Measurements from ENCODE around the gene MED13L. TPM values are rescaled to one million over a fixed set of nuclear protein-coding genes. Genes with fewer than 3 reads are reported as not detected.

The MED13L gene
- total RNA-seq, 2 experiments from 2014 or later = 25.7 to 40.1 TPM

DNA sequence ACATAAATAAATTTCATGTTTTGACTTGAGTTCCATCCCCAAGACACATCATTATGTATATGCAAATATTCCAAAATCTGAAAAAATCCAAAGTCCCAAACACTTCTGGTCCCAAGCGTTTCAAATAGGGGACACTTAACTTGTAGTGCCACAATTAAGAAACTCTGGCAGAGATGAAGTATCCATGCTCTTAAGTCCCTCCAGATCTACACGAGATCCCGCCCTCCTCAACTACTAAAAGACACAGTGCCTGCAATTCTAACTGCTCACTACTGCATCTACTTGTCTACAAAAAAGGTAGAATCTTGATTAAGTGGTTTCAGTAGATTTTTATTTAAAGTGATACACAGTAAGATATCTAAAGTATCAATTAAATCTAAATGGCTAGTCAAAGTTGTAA, 97.0 kb downstream of the MED13L start:
- no TSS peak for BruUV-seq (replicated peaks)
- H4K20me1 ChIP-seq (ENCODE audit: insufficient read depth, low read length) = 0 out of 2 replicates have a peak, but pooled peaks cover 19% of the 10 kb centered on the region
- H3K4me1 ChIP-seq (ENCODE audit: insufficient read depth, low read length, poor library complexity, severe bottlenecking) = no peaks in the 10 kb centered on the region
- H3K36me3 ChIP-seq (ENCODE audit: insufficient read depth, low read length) = no peaks in the 10 kb centered on the region
- no peak overlapping the region for H2AFZ ChIP-seq (ENCODE audit: low read length)
- no peaks in the 10 kb centered on the region for H3K79me2 ChIP-seq (ENCODE audit: insufficient read depth, low read depth, low read length)
- intact Hi-C loops (cut with micrococcal nuclease; ENCODE audit: unreplicated experiment) = no loop called here
- H3K27ac ChIP-seq (ENCODE audit: low read depth, low read length, poor library complexity, severe bottlenecking) = no peak overlapping the region
- no peaks in the 10 kb centered on the region for H3K9me2 ChIP-seq (ENCODE audit: insufficient read depth, low read length)
- H3K4me3 ChIP-seq (ENCODE audit: low read depth, low read length, poor library complexity, severe bottlenecking) = no peak overlapping the region
- ChIA-PET POLR2A (no interaction called here), CTCF (ENCODE audit: unreplicated experiment) (no interaction called here)
- H3K9me3 ChIP-seq (ENCODE audit: low read length) = no peaks in the 10 kb centered on the region
- no peak overlapping the region for H3K4me2 ChIP-seq (ENCODE audit: low read length)
- TF ChIP-seq, protein P1, sequence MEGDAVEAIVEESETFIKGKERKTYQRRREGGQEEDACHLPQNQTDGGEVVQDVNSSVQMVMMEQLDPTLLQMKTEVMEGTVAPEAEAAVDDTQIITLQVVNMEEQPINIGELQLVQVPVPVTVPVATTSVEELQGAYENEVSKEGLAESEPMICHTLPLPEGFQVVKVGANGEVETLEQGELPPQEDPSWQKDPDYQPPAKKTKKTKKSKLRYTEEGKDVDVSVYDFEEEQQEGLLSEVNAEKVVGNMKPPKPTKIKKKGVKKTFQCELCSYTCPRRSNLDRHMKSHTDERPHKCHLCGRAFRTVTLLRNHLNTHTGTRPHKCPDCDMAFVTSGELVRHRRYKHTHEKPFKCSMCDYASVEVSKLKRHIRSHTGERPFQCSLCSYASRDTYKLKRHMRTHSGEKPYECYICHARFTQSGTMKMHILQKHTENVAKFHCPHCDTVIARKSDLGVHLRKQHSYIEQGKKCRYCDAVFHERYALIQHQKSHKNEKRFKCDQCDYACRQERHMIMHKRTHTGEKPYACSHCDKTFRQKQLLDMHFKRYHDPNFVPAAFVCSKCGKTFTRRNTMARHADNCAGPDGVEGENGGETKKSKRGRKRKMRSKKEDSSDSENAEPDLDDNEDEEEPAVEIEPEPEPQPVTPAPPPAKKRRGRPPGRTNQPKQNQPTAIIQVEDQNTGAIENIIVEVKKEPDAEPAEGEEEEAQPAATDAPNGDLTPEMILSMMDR (conservative IDR thresholded peaks at IDR 0.05; ENCODE audit: low read length) = no peak
- TF ChIP-seq EZH2phosphoT487 (IDR thresholded peaks at IDR 0.05; ENCODE audit: borderline replicate concordance, low read depth, low read length) = no peak
- no peak for DNase-seq (ENCODE audit: low spot score)

DNA sequence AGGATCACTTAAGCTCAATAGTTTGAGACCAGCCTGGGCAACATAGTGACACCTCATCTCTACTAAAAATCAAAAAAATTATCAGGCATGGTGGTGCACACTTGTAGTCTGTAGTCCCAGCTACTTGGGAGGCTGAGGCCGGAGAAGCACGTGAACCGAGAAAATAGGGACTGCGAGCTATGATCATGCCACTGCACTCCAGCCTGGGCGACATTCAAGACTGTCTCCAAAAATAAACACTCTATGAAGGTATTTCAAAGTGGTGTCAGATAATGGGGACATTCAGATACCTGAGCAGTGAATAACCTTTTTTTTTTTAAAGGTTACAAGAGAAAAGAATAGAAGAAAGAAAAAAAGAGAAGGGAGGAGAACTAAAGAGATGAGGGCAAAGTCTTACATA, 98.1 kb downstream of the MED13L start:
- no peaks in the 10 kb centered on the region for H3K79me2 ChIP-seq (ENCODE audit: insufficient read depth, low read depth, low read length)
- DNase-seq (ENCODE audit: low spot score) = no peak
- POLR2A ChIA-PET = no interaction called here
- H3K27ac ChIP-seq (ENCODE audit: low read depth, low read length, poor library complexity, severe bottlenecking) = no peak overlapping the region
- no TSS peak for BruUV-seq (replicated peaks)
- CTCF ChIA-PET (ENCODE audit: unreplicated experiment) = no interaction called here
- no peak overlapping the region for H2AFZ ChIP-seq (ENCODE audit: low read length)
- H3K4me2 ChIP-seq (ENCODE audit: low read length) = no peak overlapping the region
- no peaks in the 10 kb centered on the region for H3K4me1 ChIP-seq (ENCODE audit: insufficient read depth, low read length, poor library complexity, severe bottlenecking)
- H3K9me2 ChIP-seq (ENCODE audit: insufficient read depth, low read length) = no peaks in the 10 kb centered on the region
- H3K4me3 ChIP-seq (ENCODE audit: low read depth, low read length, poor library complexity, severe bottlenecking) = no peak overlapping the region
- no peaks in the 10 kb centered on the region for H3K9me3 ChIP-seq (ENCODE audit: low read length)
- no peaks in the 10 kb centered on the region for H3K36me3 ChIP-seq (ENCODE audit: insufficient read depth, low read length)
- no peak for TF ChIP-seq EZH2phosphoT487 (IDR thresholded peaks at IDR 0.05; ENCODE audit: borderline replicate concordance, low read depth, low read length)
- TF ChIP-seq, protein P1 (conservative IDR thresholded peaks at IDR 0.05; ENCODE audit: low read length) = no peak
- intact Hi-C loops (cut with micrococcal nuclease; ENCODE audit: unreplicated experiment) = no loop called here
- peaks cover 21% of the 10 kb centered on the region; the same call in 1 of the 2 replicates for H4K20me1 ChIP-seq (ENCODE audit: insufficient read depth, low read length)

DNA sequence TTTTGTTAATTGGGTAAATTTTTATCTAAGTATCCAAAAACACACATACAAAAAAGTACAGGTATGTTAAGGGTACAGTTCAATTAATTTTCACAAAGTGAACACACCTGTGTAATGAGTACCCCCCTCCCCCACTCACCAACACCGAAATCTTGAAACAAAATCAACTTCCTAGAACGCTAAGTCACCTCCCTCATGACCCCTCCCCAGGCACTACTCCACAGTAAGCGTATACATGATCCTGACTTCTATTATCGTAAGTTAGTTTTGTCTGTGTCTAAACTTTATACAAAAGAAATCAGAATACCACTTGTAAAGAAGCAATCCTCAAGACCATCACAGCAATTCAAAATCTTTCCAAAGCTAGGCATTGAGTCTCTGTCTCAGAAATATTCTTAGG, 100.5 kb downstream of the MED13L start:
- TF ChIP-seq, protein P1 (conservative IDR thresholded peaks at IDR 0.05; ENCODE audit: low read length) = no peak
- TF ChIP-seq EZH2phosphoT487 (IDR thresholded peaks at IDR 0.05; ENCODE audit: borderline replicate concordance, low read depth, low read length) = no peak
- CTCF ChIA-PET (ENCODE audit: unreplicated experiment) = no interaction called here
- POLR2A ChIA-PET = interaction anchor here (0.6 to 0.8 kb wide), 3 partner anchors 25 to 1839 kb away, joined by 3 to 8 read pairs (median 4); partner anchors contain the start of gene RFC5
- intact Hi-C loops (cut with micrococcal nuclease; ENCODE audit: unreplicated experiment) = no loop called here
- Histone ChIP-seq H4K20me1 (ENCODE audit: insufficient read depth, low read length) (peaks cover 34% of the 10 kb centered on the region), H3K36me3 (ENCODE audit: insufficient read depth, low read length) (no peaks in the 10 kb centered on the region), H3K9me3 (ENCODE audit: low read length) (no peaks in the 10 kb centered on the region), H3K79me2 (ENCODE audit: insufficient read depth, low read depth, low read length) (no peaks in the 10 kb centered on the region), H3K9me2 (ENCODE audit: insufficient read depth, low read length) (no peaks in the 10 kb centered on the region), H2AFZ (ENCODE audit: low read length) (no peak overlapping the region), H3K27ac (ENCODE audit: low read depth, low read length, poor library complexity, severe bottlenecking) (no peak overlapping the region), H3K4me2 (ENCODE audit: low read length) (no peak overlapping the region), H3K4me3 (ENCODE audit: low read depth, low read length, poor library complexity, severe bottlenecking) (no peak overlapping the region), H3K4me1 (ENCODE audit: insufficient read depth, low read length, poor library complexity, severe bottlenecking) (no peaks in the 10 kb centered on the region)
- BruUV-seq (replicated peaks) = no TSS peak
- no peak for DNase-seq (ENCODE audit: low spot score)

Data from OCI-LY7 (cell line).